Mesothelial cell of epicardium (in vitro differentiated cells): ENCODE data around the gene TACR2. TPM values are rescaled to one million over a fixed set of nuclear protein-coding genes. Genes with fewer than 3 reads are reported as not detected.

Source experiments
- DNase-seq, 2 experiments: peaks; one replicate each; pipeline ENCODE4 v3.0.0; 2021; ENCODE audit warnings: low spot score in 2 of 2; ENCODE audit not compliant: unreplicated experiment in 2 of 2
- H3K27ac Mint-ChIP-seq: 2 replicates; pipeline ENCODE4 v1.8.0; 2021; ENCODE audit warnings: mixed read lengths
- H3K27me3 Mint-ChIP-seq: 2 replicates; pipeline ENCODE4 v1.8.0; 2021; ENCODE audit warnings: low read depth, mixed read lengths
- H3K36me3 Mint-ChIP-seq: 2 replicates; pipeline ENCODE4 v1.8.0; 2021; ENCODE audit warnings: mixed read lengths
- H3K4me1 Mint-ChIP-seq: 2 replicates; pipeline ENCODE4 v1.8.0; 2021; ENCODE audit warnings: mixed read lengths
- H3K4me3 Mint-ChIP-seq: 2 replicates; pipeline ENCODE4 v1.8.0; 2021; ENCODE audit warnings: mild to moderate bottlenecking, moderate library complexity, mixed read lengths
- H3K9me3 Mint-ChIP-seq: 2 replicates; pipeline ENCODE4 v1.8.0; 2021; ENCODE audit warnings: mixed read lengths
- total RNA-seq: library from RNA; stranded (reverse); gene quantifications from 3 replicates; pipeline ENCODE4 v1.2.1, GENCODE V29; 2021
- TF ChIP-seq, protein P1 (sequence below): fragments of 200-600 bp; sonication (generic); IDR thresholded peaks from one replicate; pipeline ENCODE4 v1.5.0; 2021; ENCODE audit warnings: antibody characterized with exemption; ENCODE audit not compliant: unreplicated experiment

TACR2 gene
- total RNA-seq, 1 donor from 2014 or later = not detected

DNA sequence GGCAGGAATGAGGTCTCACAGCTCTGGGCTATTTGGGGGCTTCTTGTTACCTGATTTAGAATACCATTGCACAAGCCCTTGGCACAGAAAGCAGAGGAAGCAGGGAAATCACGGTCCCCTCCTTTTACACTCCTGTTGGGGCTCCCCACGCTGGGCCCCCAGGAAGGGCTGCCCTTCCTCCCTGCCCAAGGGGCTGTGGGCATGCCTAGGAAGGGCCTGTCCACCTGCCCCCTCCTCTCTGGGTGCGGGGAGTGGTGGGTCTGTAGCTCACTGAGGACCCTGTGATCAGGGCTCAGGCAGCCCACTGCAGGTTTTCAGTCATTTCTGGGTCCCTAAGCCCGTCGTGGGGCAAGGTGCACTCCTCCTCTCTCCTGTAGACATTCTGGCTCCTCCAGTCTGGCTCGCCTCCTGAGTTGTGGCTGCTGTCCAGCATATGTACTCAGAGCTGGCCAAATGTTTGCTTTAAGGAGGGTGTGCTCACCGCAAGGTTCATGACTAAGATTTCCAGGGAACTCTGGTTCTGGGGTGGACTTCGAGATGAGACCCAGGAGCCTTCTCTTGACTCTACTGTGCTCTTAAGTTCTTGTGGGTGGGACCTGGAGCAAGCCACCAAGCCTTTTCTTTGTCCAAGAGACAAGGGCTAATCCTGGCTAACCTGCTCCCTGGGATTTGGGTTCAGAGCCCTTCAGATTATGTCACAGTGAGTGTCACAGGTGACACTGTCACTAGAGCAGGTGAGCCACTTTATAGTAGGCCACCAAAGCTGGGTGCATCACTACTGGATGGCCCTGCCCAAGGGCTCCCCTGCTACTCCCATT is 56.0 kb downstream of the TACR2 start:
- Mint-ChIP-seq H3K9me3 (no peaks in the 10 kb centered on the region), H3K4me3 (no peak overlapping the region), H3K4me1 (peaks cover 20% of the 10 kb centered on the region), H3K27ac (no peak overlapping the region), H3K36me3 (peaks cover 3% of the 10 kb centered on the region), H3K27me3 (no peaks in the 10 kb centered on the region)
- TF ChIP-seq, protein P1, sequence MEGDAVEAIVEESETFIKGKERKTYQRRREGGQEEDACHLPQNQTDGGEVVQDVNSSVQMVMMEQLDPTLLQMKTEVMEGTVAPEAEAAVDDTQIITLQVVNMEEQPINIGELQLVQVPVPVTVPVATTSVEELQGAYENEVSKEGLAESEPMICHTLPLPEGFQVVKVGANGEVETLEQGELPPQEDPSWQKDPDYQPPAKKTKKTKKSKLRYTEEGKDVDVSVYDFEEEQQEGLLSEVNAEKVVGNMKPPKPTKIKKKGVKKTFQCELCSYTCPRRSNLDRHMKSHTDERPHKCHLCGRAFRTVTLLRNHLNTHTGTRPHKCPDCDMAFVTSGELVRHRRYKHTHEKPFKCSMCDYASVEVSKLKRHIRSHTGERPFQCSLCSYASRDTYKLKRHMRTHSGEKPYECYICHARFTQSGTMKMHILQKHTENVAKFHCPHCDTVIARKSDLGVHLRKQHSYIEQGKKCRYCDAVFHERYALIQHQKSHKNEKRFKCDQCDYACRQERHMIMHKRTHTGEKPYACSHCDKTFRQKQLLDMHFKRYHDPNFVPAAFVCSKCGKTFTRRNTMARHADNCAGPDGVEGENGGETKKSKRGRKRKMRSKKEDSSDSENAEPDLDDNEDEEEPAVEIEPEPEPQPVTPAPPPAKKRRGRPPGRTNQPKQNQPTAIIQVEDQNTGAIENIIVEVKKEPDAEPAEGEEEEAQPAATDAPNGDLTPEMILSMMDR = no peak
- no peak for DNase-seq

DNA sequence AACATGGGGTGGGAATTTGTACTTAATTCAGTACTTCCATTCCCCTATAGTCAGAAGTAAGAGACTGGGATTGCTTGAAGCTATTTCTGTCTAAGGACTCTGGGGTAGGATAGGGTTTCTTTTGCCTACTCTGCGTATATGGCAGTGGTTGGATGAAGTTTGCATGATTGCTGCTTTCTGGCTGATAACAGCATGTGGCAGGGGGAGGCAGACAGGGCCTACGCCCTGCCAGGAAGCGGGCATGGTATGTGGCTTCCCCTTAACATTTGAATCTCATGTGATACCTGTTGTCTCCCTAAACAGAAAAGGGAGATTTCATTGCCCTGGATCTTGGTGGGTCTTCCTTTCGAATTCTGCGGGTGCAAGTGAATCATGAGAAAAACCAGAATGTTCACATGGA is 57.1 kb downstream of the TACR2 start:
- H3K27ac Mint-ChIP-seq = no peak overlapping the region
- TF ChIP-seq, protein P1 = no peak
- no peak for DNase-seq
- no peaks in the 10 kb centered on the region for H3K9me3 Mint-ChIP-seq
- no peak overlapping the region for H3K4me3 Mint-ChIP-seq
- H3K4me1 Mint-ChIP-seq = peaks cover 13% of the 10 kb centered on the region
- H3K36me3 Mint-ChIP-seq = peaks cover 6% of the 10 kb centered on the region
- no peaks in the 10 kb centered on the region for H3K27me3 Mint-ChIP-seq

DNA sequence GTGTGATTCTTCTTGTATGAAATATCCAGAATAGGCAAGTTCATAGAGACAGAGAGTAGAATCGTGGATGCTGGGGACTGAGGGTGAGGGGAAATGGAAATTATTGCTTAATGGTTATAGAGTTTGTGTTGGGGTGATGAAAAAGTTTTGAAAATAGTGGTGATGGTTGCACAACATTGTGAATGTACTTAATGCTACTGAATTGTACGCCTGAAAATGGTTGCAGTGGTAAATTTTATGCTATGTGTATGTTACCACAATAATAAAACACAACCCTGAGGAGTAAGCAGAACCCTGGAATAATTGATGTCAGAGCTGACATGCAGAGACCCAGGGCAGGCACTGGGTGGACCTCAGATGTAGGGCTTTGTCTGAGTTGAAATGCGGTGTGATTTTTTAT is 57.6 kb downstream of the TACR2 start:
- Mint-ChIP-seq H3K27me3 (no peaks in the 10 kb centered on the region), H3K27ac (peak overlapping the region; percentile 3), H3K36me3 (peaks cover 7% of the 10 kb centered on the region)

DNA sequence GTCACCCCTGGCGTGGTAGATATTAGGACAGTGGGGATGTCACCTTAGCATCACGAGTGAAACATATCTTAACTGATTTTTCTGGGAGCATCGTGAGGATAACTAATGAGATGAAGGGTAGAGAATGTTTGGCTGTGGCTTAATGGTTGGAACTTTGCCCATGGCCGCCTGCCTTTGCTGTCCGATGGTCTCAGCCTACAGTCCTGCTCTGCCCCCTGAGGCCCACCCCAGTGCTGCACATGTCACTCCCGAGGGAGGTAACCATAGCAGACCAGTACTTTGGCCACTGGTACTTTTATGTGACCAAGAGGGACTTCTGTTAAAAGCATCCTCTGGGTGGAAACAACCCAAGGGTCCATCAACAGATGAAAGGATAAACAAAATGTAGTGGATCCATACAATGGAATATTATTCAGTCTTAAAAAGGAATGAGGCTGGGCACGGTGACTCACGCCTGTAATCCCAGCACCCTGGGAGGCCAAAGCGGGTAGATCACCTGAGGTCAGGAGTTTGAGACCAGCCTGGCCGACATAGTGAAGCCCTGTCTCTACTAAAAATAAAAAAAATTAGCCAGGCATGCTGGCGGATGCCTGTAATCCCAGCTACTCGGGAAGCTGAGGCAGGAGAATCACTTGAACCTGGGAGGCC is 58.4 kb downstream of the TACR2 start:
- TF ChIP-seq, protein P1 = no peak
- H3K4me3 Mint-ChIP-seq = no peak overlapping the region
- no peaks in the 10 kb centered on the region for H3K27me3 Mint-ChIP-seq
- peaks cover 11% of the 10 kb centered on the region for H3K36me3 Mint-ChIP-seq
- no peak overlapping the region for H3K27ac Mint-ChIP-seq
- no peaks in the 10 kb centered on the region for H3K9me3 Mint-ChIP-seq
- no peak for DNase-seq
- H3K4me1 Mint-ChIP-seq = peaks cover 4% of the 10 kb centered on the region

More for the DNA sequence above, 57.6 kb downstream of the TACR2 start:
- DNase-seq = no peak
- Mint-ChIP-seq H3K9me3 (no peaks in the 10 kb centered on the region), H3K4me1 (peaks cover 8% of the 10 kb centered on the region), H3K4me3 (no peak overlapping the region)
- TF ChIP-seq, protein P1 = no peak

DNA sequence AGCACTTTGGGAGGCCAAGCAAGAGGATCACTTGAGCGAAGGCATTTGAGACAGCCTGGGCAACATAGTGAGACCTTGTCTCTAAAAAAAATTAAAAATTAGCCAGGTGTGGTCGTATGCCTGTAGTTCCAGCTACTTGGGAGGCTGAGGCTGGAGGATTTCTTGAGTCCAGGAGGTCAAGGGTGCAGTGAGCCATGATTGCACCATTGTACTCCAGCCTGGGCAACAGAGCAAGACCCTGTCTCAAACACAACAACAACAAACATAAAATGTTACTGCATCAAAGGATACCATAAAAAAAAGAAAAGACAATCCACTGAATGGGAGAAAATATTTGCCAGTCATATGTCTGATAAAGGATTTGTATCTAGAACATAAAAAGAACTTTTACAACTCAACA is 60.5 kb downstream of the TACR2 start:
- H3K27ac Mint-ChIP-seq = no peak overlapping the region
- H3K36me3 Mint-ChIP-seq = peaks cover 8% of the 10 kb centered on the region
- peaks cover 4% of the 10 kb centered on the region for H3K4me1 Mint-ChIP-seq
- no peak for DNase-seq
- H3K27me3 Mint-ChIP-seq = no peaks in the 10 kb centered on the region
- H3K9me3 Mint-ChIP-seq = no peaks in the 10 kb centered on the region
- no peak overlapping the region for H3K4me3 Mint-ChIP-seq
- TF ChIP-seq, protein P1 = no peak
